Right lobe of liver (tissue), 6 donors: ENCODE data around the gene PLPPR2. TPM values are rescaled to one million over a fixed set of nuclear protein-coding genes. Genes with fewer than 3 reads are reported as not detected.

Experiments used
- ATAC-seq, 4 donors: fragments of 200-7000 bp; cut with Tn5 transposase; one replicate each; pipeline ENCODE4 v1.9.1; 2020; ENCODE audit warnings: mild to moderate bottlenecking in 4 of 4, moderate library complexity in 4 of 4
- DNase-seq, 3 donors: peaks; one replicate each; pipeline ENCODE4 v3.0.0-alpha.2; 2020
- H3K27ac ChIP-seq, 3 donors: fragments of 200-600 bp; one replicate each; pipeline ENCODE4 v1.8.0; 2022
- H3K27me3 ChIP-seq, 2 donors: fragments of 200-600 bp; one replicate each; pipeline ENCODE4 v1.8.0; 2022
- H3K36me3 ChIP-seq, 4 donors: fragments of 200-600 bp; sonication (generic) in 1 of 4; one replicate each; pipeline versions ENCODE4 v1.5.1 to v1.8.0; 2017 to 2022; ENCODE audit warnings: control low read depth in 1 of 4
- H3K4me1 ChIP-seq, 4 donors: fragments of 200-600 bp; sonication (generic) in 1 of 4; one replicate each; pipeline versions ENCODE4 v1.5.1 to v1.8.0; 2017 to 2022; ENCODE audit warnings: control low read depth in 1 of 4
- H3K4me3 ChIP-seq, 3 donors: fragments of 200-600 bp; one replicate each; pipeline ENCODE4 v1.8.0; 2022
- H3K9me3 ChIP-seq, 4 donors: fragments of 200-600 bp; sonication (generic) in 1 of 4; one replicate each; pipeline versions ENCODE4 v1.5.1 to v1.8.0; 2017 to 2022; ENCODE audit warnings: control low read depth in 1 of 4
- CTCF ChIP-seq, 4 donors: fragments of 200-600 bp in 3 of 4; fragments of 450-650 bp in 1 of 4; IDR thresholded peaks; one replicate each; pipeline versions ENCODE4 v1.5.1 to v1.8.0; 2016 to 2022; ENCODE audit warnings: antibody characterized with exemption in 4 of 4, mild to moderate bottlenecking in 2 of 4
- POLR2A ChIP-seq: fragments of 450-650 bp; IDR thresholded peaks from one replicate; pipeline ENCODE4 v1.6.1; 2017; ENCODE audit warnings: antibody characterized with exemption, mild to moderate bottlenecking
- WGBS: methylation state at CpG from one replicate; pipeline ENCODE4 v1.1.6; 2018; ENCODE audit warnings: low coverage, low lambda C conversion rate; ENCODE audit not compliant: insufficient coverage; ENCODE audit errors: missing lambda C conversion rate; 5-methylcytosine and 5-hydroxymethylcytosine counted together
- intact Hi-C, 2 donors: fragments of 100-400 bp; cut with DNase I; formaldehyde crosslinking; loops; one replicate each; pipeline versions ENCODE4 v1.11.2 to v1.14.1; 2022
- total RNA-seq, 6 experiments: library from RNA; depleted of rRNA in 2 of 6; stranded (reverse); fragments of >200 nt in 2 of 6; fragmentation: NEBNext Ultra II Directional in 3 of 6; extraction: Animal tissue kit (Norgen Biotek cat#: 25700) in 3 of 6; gene quantifications; one replicate each; pipeline versions ENCODE4 v1.1.0 to v1.2.4, GENCODE V29; 2016 to 2023
- donor health status: DM: no; HTN: yes; CAD: no.
- donor health status: DM: no; HTN: no; CAD: no.
- donor health status: DM: no; HTN: no; CAD: no.
- donor health status: DM: no; HTN: yes; CAD: no.
- donor health status: DM: no; HTN: yes; CAD: no.

Gene PLPPR2
- total RNA-seq, 6 experiments from 2014 or later, result 6.7 to 17.5 (median 10.2) TPM

- Histone ChIP-seq H3K36me3 (no peaks in the 10 kb centered on the region), H3K27me3 (no peaks in the 10 kb centered on the region), H3K4me1 (no peaks in the 10 kb centered on the region), H3K9me3 (no peaks in the 10 kb centered on the region), H3K4me3 (no peak overlapping the region), H3K27ac (no peak overlapping the region)
- DNase-seq (no peak), ATAC-seq (no peak)
- 95% methylated on average over 4 of the region's 22 CpGs for WGBS
- intact Hi-C loops, result no loop called here
- TF ChIP-seq CTCF (IDR thresholded peaks at IDR 0.05) (no peak), POLR2A (no peak)
These were observed 41.9 kb downstream of the PLPPR2 start for GRCh38 chr19:11397089-11397610.

- WGBS, result no CpG with 5 or more reads among the region's 9 CpGs
- no peak overlapping the region for H3K27ac ChIP-seq
- H3K9me3 ChIP-seq, result no peaks in the 10 kb centered on the region
- TF ChIP-seq CTCF (IDR thresholded peaks at IDR 0.05), result no peak
- no peak for TF ChIP-seq POLR2A
- DNase-seq (no peak), ATAC-seq (peak in 1 of 4 donors; percentile 23)
- intact Hi-C loops, result no loop called here
- H3K36me3 ChIP-seq, result no peaks in the 10 kb centered on the region
- H3K27me3 ChIP-seq, result no peaks in the 10 kb centered on the region
- no peaks in the 10 kb centered on the region for H3K4me1 ChIP-seq
- H3K4me3 ChIP-seq, result no peak overlapping the region
These were observed 44.4 kb downstream of the PLPPR2 start for GRCh38 chr19:11399667-11400066.

- no peak for TF ChIP-seq CTCF (IDR thresholded peaks at IDR 0.05)
- no peak for TF ChIP-seq POLR2A
- no peaks in the 10 kb centered on the region for H3K36me3 ChIP-seq
- no peak for ATAC-seq
These were observed 45.6 kb downstream of the PLPPR2 start for GRCh38 chr19:11400798-11401197.

DNA sequence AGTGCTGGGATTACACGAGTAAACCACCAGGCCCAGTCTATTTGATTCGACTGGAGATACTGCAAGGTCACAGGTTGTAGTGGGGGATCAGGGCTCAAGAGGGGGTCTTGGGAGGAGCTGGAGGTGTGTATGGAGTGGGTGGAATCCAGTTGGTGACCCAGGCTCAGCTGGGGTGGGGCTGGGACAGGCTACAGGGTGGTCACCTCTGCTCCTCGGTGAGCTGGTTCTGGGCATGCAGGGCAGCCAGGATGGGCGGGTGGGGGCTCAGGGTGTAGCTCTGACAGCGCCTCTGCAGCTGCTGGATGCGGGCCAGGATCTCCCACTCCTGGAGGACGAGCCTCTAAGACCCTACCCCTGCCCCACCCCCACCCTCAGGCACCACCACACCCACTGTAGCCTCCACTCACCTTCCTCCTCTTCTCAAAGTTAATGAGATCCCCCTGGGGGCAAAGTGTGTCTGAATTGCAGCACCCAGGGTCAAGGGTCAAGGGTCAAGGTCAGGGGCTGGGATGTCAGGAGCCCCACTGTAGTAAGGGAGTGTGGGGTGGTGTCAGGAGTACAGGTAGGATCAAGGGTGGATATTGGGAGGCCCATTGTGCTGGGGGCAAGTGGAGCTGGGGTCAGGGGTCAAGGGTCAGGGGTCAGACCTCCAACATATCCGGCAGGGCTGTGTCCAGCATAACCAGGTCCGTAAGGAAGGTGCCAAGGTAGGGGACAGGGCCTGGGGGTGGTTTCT lies 46.7 kb downstream of the PLPPR2 start:
- ATAC-seq (no peak), DNase-seq (no peak)
- intact Hi-C loops, result no loop called here
- Histone ChIP-seq H3K27ac (no peak overlapping the region), H3K9me3 (no peaks in the 10 kb centered on the region), H3K4me3 (no peak overlapping the region), H3K27me3 (no peaks in the 10 kb centered on the region), H3K36me3 (no peaks in the 10 kb centered on the region), H3K4me1 (no peaks in the 10 kb centered on the region)
- TF ChIP-seq CTCF (IDR thresholded peaks at IDR 0.05), result no peak
- no peak for TF ChIP-seq POLR2A
- WGBS, result 69% methylated on average over 3 of the region's 9 CpGs

More at GRCh38 chr19:11400798-11401197, 45.6 kb downstream of the PLPPR2 start:
- intact Hi-C loops, result no loop called here
- Histone ChIP-seq H3K9me3 (no peaks in the 10 kb centered on the region), H3K4me1 (no peaks in the 10 kb centered on the region), H3K4me3 (no peak overlapping the region), H3K27me3 (no peaks in the 10 kb centered on the region), H3K27ac (no peak overlapping the region)
- DNase-seq, result no peak
- 75% methylated on average over 1 of the region's 1 CpG for WGBS
